GM18870 (cell line): Measurements from ENCODE around the gene TMEM200A.
"Not testable (repeated sequence)": the region's sequence is repeated elsewhere in the genome, so short reads cannot be mapped to it uniquely, and the experiment has no call there.

Experiments used
- ATAC-seq: cut with Tn5 transposase; IDR thresholded peaks from one replicate; pipeline ENCODE4 v1.9.1; 2021; ENCODE audit warnings: moderate library complexity; ENCODE audit not compliant: unreplicated experiment

The TMEM200A gene

DNA sequence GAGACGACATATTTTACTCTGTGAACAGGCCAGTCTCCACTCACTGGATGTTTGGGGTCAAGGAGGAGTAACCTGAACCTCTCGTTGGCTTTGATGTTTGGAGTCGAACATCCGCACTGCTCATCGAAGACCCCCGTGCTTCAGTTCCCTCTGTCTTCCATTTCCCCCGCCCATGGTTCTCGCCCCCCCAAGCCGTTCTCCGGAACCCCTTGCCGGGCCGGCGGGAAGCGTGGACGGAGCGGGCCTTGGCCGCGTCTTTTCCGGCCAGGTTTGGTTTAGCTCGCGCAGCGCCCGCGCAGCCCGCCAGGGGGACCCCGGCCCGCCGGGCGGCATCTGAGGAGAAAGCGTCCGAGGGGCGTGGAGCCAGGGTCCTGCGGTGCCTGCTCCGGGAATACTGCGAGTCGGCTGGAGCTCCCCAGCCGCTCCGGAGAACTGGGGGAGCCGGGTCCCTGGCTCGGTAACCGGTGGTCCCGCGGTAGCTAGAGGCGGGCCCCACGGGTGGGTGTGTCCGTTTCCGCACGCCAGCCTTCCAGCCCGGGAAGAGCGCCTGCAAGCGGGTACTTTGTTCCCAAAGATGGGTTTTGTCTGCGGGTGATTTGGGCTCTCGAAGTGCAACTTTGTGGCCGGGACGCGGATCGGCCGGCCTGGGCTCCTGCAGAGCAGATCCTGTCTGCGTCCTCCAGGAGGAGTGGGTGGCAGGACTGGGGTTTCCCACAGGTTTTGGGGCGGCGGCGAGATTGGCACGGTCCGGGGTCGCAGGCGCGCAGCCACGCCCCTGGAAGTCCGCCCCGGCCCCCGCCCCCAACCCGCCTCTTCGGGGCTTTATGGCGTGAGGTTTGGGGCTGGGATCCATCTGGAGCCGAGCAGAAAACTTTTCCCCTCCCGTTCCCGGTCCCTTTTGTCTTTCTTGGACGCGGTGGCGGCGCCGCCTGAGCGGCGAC lies at the start of gene TMEM200A:
Gene TMEM200A, plus strand, starts transcription at position 852 of the 941 bp plus-strand sequence. CDS start 74,406 bp downstream, outside the sequence.
- no peak for ATAC-seq

DNA sequence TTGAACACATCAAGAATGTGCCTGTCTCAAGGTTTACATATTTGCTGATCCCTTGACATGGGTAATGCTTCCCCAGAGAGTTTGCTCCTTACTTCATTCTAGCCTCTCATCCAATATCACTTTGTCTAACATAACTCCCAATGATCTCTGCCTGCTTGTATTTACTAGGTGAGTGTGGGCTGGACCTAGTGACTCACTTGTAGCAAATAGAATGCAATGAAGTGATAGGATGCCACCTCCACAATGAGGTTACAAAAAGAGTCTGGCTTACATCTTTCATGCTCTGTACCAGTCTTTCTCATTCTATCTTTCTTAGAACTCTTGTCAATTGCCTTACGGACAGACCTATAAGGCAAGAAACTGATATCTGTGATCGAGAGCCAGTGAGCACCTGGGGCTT lies 44.9 kb upstream of the TMEM200A start:
- no peak for ATAC-seq

DNA sequence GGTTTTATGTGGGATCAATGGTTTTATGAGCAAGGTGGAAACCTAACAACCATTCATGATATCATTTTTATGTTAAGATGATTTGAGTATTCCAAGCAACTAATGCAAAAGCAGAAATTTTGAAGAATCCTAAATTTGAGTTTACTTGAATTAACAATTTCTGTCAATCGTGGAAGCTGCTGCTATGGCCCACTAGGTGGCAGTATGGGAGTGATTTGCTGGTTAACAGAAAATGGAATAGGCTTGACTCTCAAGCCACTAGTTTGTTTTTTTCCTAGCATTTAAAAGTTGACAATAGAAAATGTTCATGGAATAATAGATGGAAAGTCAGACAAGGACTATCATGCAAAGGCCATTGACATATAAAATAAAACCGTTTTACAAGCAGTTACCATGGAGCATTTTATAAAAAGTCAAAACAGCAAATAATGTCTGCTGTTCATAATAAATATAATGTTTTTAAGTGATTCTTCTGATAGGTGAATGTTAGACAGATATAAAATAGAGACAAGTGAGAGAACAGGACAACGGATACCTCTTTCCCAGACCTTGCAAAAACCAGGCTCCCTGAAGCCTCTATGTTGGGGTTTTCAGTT lies 43.0 kb upstream of the TMEM200A start:
- ATAC-seq: no peak

DNA sequence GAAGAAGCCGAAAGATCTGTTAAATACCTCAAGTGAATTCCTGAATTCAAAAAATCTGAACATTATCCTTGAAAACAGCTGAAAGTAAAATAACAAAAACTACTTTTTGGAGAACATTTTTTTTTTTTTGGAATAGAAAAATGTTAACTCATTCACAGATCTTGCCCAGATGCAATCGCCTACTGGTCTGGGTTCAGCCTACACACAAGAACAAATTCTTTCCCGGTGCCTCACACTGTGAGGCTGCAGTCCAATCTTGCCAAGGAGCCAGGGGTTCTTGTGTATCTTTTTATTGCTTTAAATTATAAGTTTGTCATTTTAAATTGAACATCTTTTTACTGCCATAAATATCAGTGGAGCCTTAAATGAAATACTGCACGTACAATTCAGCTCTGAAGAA lies 41.2 kb upstream of the TMEM200A start:
- no peak for ATAC-seq

DNA sequence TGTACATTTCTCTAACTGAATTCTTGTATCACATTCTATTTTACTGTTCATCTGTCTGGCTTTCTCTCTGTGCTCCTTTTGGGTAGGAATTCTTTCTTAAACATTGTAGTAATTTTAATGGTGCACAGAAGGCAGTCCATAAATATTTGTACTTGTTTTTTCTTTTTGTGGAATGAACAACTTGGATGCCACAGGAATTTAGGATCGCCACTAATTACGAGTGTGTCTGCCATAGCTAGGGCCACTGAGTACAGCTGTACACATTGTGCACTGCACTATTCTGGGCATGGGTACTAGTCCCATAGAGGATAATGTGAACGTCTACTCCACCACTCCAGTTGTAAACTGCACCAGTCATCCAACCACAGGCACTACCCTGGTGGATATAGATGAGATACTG lies 39.3 kb upstream of the TMEM200A start:
- no peak for ATAC-seq

DNA sequence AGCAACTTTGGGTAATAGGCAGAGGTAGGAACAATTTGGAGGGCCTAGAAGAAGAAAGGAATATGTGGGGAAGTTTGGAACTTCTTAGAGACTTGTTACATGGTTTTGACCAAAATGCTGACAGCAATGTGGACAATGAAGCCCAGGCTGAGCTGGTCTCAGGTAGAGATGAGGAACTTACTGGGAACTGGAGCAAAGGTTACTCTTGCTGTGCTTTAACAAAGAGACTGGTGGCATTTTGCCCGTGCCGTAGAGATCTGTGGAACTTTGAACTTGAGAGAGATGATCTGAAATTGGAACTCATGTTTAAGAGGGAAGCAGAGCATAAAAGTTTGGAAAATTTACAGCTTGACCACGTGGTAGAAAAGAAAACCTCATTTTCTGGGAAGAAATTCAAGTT lies 28.3 kb upstream of the TMEM200A start:
- no peak for ATAC-seq

GRCh38 chr6:130346324-130346723 lies 19.5 kb upstream of the TMEM200A start:
- not testable (repeated sequence) for ATAC-seq

DNA sequence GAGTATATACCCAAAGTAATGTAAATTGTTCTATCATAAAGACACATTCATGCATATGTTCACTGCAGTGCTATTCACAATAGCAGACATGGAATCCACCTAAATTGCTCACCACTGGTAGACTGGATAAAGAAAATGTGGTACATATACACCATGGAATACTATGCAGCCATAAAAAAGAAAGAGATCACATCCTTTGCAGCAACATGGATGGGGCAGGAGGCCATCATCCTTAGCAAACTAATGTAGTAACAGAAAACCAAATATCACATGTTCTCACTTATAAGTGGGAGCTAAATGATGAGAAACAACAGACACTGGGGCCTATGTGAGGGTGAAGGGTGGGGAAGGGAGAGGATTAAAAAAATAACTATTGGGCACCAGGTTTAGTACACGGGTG lies 11.5 kb upstream of the TMEM200A start:
- ATAC-seq: no peak

GRCh38 chr6:130355572-130355971 lies 10.2 kb upstream of the TMEM200A start:
- no peak for ATAC-seq

- no peak for ATAC-seq
Observed at GRCh38 chr6:130357436-130357835, 8.4 kb upstream of the TMEM200A start.

DNA sequence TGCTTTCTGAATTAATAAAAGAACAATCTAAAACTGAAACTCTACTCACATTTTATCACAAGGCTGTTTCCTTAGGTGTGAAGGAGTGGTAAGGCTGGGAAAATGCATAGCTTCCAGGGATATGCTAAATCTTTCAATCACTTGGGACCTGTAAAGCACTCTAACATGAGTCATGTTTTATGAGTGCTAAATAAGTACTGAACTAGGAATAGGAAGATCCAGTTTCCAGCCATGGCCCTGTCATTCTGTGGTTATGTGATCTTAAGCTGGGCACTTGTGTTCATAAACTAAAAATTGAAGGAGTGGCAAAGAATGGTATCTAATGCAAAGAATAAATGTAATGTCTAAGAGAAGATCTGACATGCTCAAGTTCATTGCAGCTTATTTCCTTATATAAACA lies 6.1 kb upstream of the TMEM200A start:
- no peak for ATAC-seq

DNA sequence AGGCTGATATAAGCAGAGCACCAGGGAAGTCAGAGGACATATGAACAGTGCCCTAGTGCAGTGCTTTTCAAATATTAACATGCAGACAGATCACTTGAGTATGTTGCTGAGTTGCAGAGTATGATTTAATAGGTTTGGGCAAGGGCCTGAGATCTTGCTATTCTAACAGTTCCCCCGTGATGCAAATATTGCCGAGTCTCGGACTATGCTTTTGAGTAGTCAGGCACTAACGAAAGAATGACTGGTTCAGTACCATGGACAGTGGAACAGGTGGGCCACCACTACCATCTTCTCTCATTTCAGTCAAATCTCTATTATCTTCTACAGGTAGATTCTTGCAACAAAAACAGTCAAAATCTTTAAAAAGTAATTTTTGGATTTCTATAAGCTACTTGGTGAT lies 3.7 kb upstream of the TMEM200A start:
- ATAC-seq: no peak

DNA sequence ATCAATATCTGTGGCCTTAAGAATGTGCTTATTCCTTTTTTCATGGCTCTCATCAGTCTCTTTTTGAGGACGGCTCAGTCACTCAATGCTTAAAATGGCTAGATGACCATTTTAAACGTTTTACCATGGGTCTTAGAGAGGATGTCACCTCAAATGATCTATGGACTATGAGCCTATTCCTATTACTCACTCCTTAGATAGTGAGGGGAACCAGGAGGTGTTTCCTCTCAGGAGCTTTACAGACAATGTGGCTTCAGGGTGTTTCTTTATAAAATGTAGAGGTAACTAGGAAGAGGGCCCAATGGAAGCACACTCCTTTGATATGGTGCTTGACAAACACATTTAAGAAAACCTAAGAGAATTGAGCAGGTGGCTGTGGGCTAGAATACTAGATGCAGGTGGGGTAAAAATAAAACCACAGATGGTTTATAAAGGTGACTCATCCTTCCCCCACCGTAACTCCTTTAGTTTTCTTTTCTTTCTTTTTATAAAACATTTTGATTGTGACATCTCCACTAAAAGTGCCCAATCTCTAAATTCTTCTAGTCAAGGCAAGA lies 1.5 kb upstream of the TMEM200A start:
- ATAC-seq: no peak

DNA sequence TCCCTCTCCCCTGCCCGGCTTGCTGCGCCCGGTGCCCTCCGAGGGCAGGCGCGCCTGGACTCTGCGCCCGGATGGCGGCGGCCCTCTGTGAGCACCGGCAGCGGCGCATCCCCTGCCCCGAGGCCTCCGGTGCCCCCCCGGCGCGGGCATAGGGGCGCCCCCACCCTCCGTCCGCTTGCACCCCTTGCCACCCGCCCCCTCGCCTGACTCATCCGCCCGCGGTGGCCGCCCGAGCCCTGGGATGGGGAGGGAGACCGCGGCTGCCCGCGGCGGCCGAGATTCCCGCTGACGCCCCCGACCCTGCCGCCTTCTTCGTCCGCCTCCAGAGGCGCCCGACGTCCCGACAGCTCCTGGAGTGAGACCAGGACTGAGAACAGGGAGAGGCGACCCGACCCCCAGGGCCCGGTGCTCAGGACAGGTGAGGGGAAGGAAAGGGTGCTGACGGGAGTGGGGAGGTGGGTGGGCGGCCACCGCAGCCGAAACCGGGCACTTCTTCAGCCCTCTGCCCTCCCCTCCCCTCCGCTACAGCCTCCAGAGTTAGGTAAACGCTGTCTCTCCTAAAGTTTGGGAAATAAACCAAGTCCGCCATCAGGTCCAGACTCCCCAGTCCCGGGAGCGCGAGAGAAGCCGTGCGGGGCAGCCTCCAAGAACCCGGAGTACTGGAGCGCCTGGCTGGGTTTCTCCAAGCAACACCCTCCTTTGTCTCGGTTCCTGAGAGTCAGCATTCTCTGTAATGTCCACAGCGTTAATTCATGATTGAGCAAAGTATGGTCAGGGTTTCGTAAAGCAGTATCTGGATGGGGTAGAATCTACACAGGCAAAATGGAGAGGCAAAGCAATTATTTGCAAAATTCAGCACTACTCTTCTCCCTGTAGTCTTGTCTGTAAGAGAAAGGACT lies 539 bp downstream of the TMEM200A start:
- no peak for ATAC-seq

DNA sequence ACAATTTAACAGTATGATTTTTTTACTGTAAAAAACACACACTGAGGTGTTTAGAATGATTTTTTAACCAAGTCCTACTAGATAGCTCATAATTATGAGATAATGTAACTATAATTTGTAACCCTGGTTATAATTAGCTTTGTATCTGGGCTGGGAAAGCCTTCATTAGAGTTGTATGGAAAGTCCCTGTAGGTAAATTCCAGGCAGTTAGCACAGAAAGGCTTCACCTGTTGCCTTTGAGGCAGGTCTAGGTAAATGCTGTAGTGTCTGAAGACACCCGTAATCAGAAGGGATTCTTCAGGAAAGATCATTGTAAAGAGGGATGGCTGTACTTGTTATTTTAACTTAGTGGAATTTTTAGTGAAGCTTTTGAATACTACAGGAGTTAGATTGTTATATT lies 1.9 kb downstream of the TMEM200A start:
- no peak for ATAC-seq

DNA sequence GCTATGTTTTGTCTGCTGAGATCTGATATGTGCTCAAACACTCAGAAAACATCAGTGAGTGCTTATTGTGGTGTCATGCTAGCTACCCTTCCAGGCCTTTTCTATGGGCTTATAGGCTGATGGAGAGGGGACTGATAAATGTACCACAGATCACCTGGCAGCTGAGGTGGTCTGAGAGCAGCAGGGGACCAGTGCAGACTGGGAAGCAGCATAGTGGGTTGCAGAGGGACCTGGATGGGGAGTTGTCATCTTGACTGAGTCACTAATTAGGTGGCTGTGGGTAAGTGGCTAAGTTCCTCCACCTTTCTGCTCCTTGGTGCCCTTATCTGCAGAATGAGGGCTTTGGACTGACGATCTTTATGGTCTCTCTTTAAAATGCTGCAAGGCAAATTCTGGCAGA lies 2.8 kb downstream of the TMEM200A start:
- ATAC-seq: no peak

GRCh38 chr6:130369831-130370230 lies 4.0 kb downstream of the TMEM200A start:
- no peak for ATAC-seq

DNA sequence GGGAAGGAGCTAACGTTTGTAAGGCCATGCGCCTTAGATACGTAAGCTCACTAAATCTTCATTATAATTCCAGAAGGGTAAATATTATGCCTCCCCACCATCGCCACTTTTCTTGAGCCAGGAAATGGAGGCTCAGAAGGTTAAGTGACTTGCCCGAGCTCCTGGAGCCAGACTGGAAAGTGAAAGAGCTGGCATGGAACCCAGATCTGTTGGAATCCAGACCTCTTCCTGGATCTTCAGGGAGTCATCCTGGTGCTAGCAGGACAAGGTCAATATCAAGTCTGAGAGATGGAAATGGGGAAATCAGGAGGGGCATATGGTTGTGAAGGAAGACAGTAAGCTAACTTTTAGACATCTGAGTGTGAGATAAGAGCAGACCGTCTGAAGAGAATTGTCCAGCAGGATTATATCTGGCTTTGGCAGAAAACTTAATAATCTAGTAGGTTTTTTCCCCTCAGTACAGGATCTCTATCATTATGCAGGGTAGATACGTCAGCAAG lies 6.2 kb downstream of the TMEM200A start:
- ATAC-seq: no peak

DNA sequence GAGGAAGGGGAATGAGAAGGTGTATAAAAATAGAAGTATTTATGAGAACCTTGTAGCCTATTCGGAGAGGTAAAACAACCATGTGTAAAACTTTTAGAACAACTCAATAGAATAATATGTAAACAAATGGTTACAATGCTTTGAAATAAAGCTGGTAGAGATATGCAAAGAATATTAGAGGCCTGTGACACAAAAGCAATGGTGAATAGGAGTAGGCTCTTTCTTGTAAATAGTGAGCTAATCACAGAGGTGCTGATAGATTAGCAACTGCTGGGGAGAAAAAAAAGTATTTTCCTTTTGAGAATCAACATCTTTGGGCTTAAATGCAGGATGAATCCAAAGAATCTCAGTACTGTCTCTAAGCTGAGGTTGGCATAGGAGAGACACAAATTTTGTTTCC lies 7.0 kb downstream of the TMEM200A start:
- no peak for ATAC-seq

DNA sequence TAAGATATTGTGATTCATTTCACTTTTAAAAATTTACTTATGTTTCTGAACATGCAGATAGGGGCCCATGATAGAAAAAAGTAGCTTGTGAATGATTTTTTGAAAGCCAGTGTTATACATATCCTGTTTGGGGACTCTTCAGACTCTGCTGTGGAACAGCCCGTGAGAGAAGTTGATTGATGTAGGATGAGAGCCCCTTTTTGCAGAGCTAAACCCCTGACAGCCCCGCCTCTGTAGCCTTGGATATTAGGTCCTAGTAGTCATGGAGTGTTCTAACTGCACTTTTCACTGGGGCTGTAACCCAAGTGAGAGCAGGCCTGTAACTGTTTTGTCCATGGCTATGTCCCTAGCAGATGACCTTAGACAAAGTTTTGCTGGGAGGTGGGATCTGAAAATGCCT lies 8.2 kb downstream of the TMEM200A start:
- no peak for ATAC-seq

- ATAC-seq: no peak
Observed at GRCh38 chr6:130376936-130377335, 11.1 kb downstream of the TMEM200A start.
